ENCODE measurements around the gene BAZ2B. TPM values are rescaled to one million over a fixed set of nuclear protein-coding genes. Genes with fewer than 3 reads are reported as not detected.
"Not testable (repeated sequence)": the region's sequence is repeated elsewhere in the genome, so short reads cannot be mapped to it uniquely, and the experiment has no call there.

The BAZ2B gene
- total RNA-seq, 1 donor from 2014 or later: 81.5 TPM

DNA sequence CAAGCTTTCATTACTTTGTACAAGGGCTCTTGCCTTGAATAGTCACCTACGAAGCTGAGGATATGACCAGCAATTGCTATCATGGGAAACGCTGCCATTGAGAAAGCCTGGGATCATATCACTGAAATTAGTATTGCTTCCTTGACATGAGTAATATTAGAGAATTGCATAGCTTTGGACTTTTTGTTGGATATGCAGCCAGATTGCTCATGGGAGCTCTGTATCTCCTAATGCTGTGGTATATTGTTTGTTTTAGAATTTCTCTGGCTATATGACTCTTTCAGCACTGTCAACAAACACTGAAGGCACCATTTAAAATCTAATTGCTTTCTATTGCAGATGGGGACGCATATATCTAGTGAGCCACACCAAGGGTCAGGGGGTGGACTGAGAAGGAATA lies 249.8 kb downstream of the BAZ2B start:
- Mint-ChIP-seq H3K36me3 (ENCODE audit: unreplicated experiment) (peaks cover 54% of the 10 kb centered on the region), H3K4me3 (ENCODE audit: unreplicated experiment) (no peak overlapping the region), H3K9me3 (ENCODE audit: unreplicated experiment) (no peaks in the 10 kb centered on the region), H3K27ac (ENCODE audit: unreplicated experiment) (no peak overlapping the region), H3K4me1 (ENCODE audit: unreplicated experiment) (no peaks in the 10 kb centered on the region), H3K27me3 (ENCODE audit: unreplicated experiment) (no peaks in the 10 kb centered on the region)
- no peak for DNase-seq (ENCODE audit: extremely low spot score, unreplicated experiment)
- TF ChIP-seq, protein P1, sequence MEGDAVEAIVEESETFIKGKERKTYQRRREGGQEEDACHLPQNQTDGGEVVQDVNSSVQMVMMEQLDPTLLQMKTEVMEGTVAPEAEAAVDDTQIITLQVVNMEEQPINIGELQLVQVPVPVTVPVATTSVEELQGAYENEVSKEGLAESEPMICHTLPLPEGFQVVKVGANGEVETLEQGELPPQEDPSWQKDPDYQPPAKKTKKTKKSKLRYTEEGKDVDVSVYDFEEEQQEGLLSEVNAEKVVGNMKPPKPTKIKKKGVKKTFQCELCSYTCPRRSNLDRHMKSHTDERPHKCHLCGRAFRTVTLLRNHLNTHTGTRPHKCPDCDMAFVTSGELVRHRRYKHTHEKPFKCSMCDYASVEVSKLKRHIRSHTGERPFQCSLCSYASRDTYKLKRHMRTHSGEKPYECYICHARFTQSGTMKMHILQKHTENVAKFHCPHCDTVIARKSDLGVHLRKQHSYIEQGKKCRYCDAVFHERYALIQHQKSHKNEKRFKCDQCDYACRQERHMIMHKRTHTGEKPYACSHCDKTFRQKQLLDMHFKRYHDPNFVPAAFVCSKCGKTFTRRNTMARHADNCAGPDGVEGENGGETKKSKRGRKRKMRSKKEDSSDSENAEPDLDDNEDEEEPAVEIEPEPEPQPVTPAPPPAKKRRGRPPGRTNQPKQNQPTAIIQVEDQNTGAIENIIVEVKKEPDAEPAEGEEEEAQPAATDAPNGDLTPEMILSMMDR (IDR thresholded peaks at IDR 0.05): no peak

DNA sequence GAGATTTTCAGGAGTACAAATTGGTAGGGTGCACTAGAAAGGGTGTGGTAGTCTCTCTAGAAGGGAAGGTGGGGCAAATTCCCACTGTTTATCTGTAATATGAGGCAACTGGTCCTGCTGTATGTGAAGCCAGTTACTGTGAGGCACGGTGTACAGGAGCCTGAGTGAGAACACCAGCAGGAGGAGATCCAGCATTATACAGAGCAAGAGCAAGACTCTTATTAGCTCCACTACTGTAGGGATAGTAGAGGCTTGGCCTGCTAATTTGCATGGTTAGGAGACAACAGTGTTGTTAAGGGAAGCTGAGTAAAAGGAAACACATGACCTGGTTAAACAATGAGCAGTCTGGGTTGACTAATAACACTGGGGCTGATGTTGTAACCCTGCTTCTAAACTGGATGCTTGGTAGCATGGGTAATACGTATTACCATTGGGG lies 253.5 kb downstream of the BAZ2B start:
- H3K4me1 Mint-ChIP-seq (ENCODE audit: unreplicated experiment): no peaks in the 10 kb centered on the region
- H3K27ac Mint-ChIP-seq (ENCODE audit: unreplicated experiment): no peak overlapping the region
- no peak for DNase-seq (ENCODE audit: extremely low spot score, unreplicated experiment)
- TF ChIP-seq, protein P1 (IDR thresholded peaks at IDR 0.05): no peak
- no peak overlapping the region for H3K4me3 Mint-ChIP-seq (ENCODE audit: unreplicated experiment)
- peaks cover 8% of the 10 kb centered on the region for H3K9me3 Mint-ChIP-seq (ENCODE audit: unreplicated experiment)
- H3K27me3 Mint-ChIP-seq (ENCODE audit: unreplicated experiment): no peaks in the 10 kb centered on the region
- H3K36me3 Mint-ChIP-seq (ENCODE audit: unreplicated experiment): peaks cover 59% of the 10 kb centered on the region

DNA sequence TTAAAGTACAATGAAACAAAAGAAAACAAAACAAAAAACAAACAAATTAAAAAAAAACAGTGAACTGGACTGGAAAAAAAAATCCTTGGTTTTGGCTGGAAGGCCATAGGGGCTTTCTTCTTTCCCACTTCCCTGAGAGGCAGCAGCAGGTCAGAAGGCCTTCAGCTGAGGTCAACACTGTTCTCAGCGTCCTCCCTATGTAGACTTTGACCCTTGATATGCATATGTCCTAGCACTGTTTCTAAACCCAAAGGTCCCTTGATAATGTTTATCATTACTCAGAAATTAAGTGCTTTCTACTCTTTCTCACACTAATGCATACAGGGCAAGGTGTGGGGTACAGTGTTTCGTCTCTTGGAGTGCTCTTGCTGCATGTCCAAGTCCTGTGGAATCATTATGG lies 254.3 kb downstream of the BAZ2B start:
- H3K36me3 Mint-ChIP-seq (ENCODE audit: unreplicated experiment): peaks cover 59% of the 10 kb centered on the region
- DNase-seq (ENCODE audit: extremely low spot score, unreplicated experiment): no peak

DNA sequence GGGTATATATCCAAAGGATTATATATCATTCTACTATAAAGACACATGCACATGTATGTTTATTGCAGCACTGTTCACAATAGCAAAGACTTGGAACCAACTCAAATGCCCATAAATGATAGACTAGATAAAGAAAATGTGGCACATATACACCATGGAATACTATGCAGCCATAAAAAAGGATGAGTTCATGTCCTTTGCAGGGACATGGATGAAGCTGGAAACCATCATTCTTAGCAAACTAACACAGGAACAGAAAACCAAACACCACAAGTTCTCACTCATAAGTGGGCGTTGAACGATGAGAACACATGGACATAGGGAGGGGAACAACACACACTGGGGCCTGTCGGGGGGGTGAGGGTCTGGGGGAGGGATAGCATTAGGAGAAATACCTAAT lies 254.7 kb downstream of the BAZ2B start:
- H3K9me3 Mint-ChIP-seq (ENCODE audit: unreplicated experiment); H3K4me3 Mint-ChIP-seq (ENCODE audit: unreplicated experiment); H3K4me1 Mint-ChIP-seq (ENCODE audit: unreplicated experiment); H3K27me3 Mint-ChIP-seq (ENCODE audit: unreplicated experiment); DNase-seq (ENCODE audit: extremely low spot score, unreplicated experiment); H3K27ac Mint-ChIP-seq (ENCODE audit: unreplicated experiment): not testable (repeated sequence)
- H3K36me3 Mint-ChIP-seq (ENCODE audit: unreplicated experiment): peaks cover 61% of the 10 kb centered on the region

More for the DNA sequence above, 254.3 kb downstream of the BAZ2B start:
- TF ChIP-seq, protein P1 (IDR thresholded peaks at IDR 0.05): no peak
- no peak overlapping the region for H3K27ac Mint-ChIP-seq (ENCODE audit: unreplicated experiment)
- no peaks in the 10 kb centered on the region for H3K4me1 Mint-ChIP-seq (ENCODE audit: unreplicated experiment)
- peaks cover 8% of the 10 kb centered on the region for H3K9me3 Mint-ChIP-seq (ENCODE audit: unreplicated experiment)
- H3K4me3 Mint-ChIP-seq (ENCODE audit: unreplicated experiment): no peak overlapping the region
- no peaks in the 10 kb centered on the region for H3K27me3 Mint-ChIP-seq (ENCODE audit: unreplicated experiment)

DNA sequence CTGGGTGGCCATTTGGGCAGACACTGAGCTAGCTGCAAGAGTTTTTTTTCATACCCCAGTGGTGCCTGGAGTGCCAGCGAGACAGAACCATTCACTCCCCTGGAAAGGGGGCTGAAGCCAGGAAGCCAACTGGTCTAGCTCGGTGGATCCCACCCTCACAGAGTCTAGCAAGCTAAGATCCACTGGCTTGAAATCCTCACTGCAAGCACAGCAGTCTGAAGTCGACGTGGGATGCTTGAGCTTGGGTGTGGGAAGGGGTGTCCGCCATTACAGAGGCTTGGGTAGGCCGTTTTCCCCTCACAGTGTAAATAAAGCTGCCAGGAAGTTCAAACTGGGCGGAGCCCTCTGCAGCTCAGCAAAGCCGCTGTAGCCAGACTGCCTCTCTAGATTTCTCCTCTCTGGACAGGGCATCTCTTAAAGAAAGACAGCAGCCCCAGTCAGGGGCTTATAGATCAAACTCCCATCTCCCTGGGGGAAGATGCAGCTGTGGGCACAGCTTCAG lies 260.2 kb downstream of the BAZ2B start:
- Mint-ChIP-seq H3K27ac (ENCODE audit: unreplicated experiment) (no peak overlapping the region), H3K4me1 (ENCODE audit: unreplicated experiment) (no peaks in the 10 kb centered on the region), H3K9me3 (ENCODE audit: unreplicated experiment) (peaks cover 8% of the 10 kb centered on the region), H3K36me3 (ENCODE audit: unreplicated experiment) (peaks cover 49% of the 10 kb centered on the region), H3K4me3 (ENCODE audit: unreplicated experiment) (no peak overlapping the region), H3K27me3 (ENCODE audit: unreplicated experiment) (no peaks in the 10 kb centered on the region)
- TF ChIP-seq, protein P1 (IDR thresholded peaks at IDR 0.05): no peak
- no peak for DNase-seq (ENCODE audit: extremely low spot score, unreplicated experiment)

DNA sequence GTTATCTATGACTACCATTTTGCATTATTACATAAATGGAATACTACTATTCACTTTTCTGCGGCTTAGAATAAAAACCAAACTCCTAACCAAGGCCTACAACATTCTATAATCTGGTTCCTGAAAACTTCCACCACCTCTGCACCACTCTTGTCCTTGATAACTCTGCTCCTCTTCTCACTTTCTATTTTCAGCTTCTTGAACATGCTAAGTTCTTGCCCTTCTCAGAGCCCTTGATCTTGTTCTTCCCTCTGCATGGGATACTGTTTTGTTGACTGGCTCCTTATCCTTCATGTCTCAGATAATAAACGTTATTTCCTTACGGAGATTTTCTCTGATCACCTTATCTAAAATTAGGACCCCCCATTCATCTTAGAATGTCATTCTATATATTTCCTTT lies 264.4 kb downstream of the BAZ2B start:
- Mint-ChIP-seq H3K36me3 (ENCODE audit: unreplicated experiment) (peaks cover 44% of the 10 kb centered on the region), H3K9me3 (ENCODE audit: unreplicated experiment) (no peaks in the 10 kb centered on the region), H3K27ac (ENCODE audit: unreplicated experiment) (no peak overlapping the region), H3K4me3 (ENCODE audit: unreplicated experiment) (no peak overlapping the region), H3K4me1 (ENCODE audit: unreplicated experiment) (peaks cover 4% of the 10 kb centered on the region), H3K27me3 (ENCODE audit: unreplicated experiment) (no peaks in the 10 kb centered on the region)
- TF ChIP-seq, protein P1 (IDR thresholded peaks at IDR 0.05): no peak
- DNase-seq (ENCODE audit: extremely low spot score, unreplicated experiment): no peak
